ENCODE data around the gene ABCG4. TPM values are rescaled to one million over a fixed set of nuclear protein-coding genes. Genes with fewer than 3 reads are reported as not detected.

ABCG4 gene
- total RNA-seq, 1 experiment from 2014 or later, result 1.9 TPM

DNA sequence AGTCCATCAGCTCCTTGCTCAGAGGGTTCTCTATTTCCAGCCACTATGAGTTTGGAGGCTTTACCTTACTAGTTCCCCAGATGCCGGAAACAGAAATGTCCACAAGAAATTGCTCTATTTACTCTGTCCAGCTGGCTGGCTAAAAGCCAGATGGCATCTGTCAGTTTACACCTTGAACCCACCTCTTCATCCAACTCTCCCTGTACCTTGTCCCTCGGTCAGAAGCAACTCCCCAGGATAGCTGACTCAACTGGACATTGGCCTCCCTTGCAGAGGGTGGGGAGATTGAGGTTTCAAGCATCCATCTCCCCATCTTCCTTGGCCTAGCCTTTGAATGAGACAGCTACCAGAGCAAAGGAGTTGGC lies 40.0 kb upstream of the ABCG4 start:
- intact Hi-C loops (cut with micrococcal nuclease), result loop anchor here (10.0 kb wide), 1 partner anchor 186 kb away; no protein-coding TSS in a partner anchor
- no peak for ATAC-seq
- Histone ChIP-seq H3K27ac (ENCODE audit: low read depth, low read length) (no peak overlapping the region), H4K20me1 (ENCODE audit: insufficient read depth) (no peaks in the 10 kb centered on the region), H3K9me3 (ENCODE audit: control insufficient read depth in 1 of 2, insufficient read depth in 1 of 2, low read depth in 1 of 2, low read length in 2 of 2) (no peaks in the 10 kb centered on the region), H3K9me2 (ENCODE audit: insufficient read depth) (no peaks in the 10 kb centered on the region), H3K4me3 (replicated peaks in 1 of 2; ENCODE audit: low read depth in 1 of 2, low read length in 2 of 2) (peak overlapping the region; percentile 72 to 85), H2AFZ (ENCODE audit: low read depth, low read length, poor library complexity, severe bottlenecking) (no peak overlapping the region), H3K4me2 (ENCODE audit: low read length) (peak overlapping the region; percentile 97), H3K36me3 (ENCODE audit: control insufficient read depth in 1 of 2, insufficient read depth in 2 of 2, low read length in 2 of 2) (peaks cover 0 to 12% of the 10 kb centered on the region in 2 experiments; a peak in 2 of 4 replicates), H3K9ac (ENCODE audit: low read length) (no peak overlapping the region), H3K4me1 (ENCODE audit: control insufficient read depth in 1 of 2, insufficient read depth in 2 of 2, low read length in 2 of 2) (peaks cover 23 to 33% of the 10 kb centered on the region in 2 experiments), H3K27me3 (ENCODE audit: insufficient read depth, low read length) (no peaks in the 10 kb centered on the region), H3K79me2 (ENCODE audit: insufficient read depth, low read length) (peaks cover 6% of the 10 kb centered on the region; the same call in 1 of the 2 replicates)
- POLR2A ChIA-PET, result interaction anchor here (1.8 to 3.5 kb wide), 2 partner anchors 12 to 13 kb away, joined by 14 to 23 read pairs; partner anchors contain the start of gene HINFP
- RAD21 ChIA-PET (ENCODE audit: low non-redundant PET in 1 of 2, low total read pairs in 2 of 2, uncharacterized antibody in 2 of 2, unreplicated experiment in 2 of 2), result no interaction called here
- DNase-seq (ENCODE audit: low read depth, low spot score), result no peak
- CTCF ChIA-PET, result no interaction called here
- BruUV-seq (replicated peaks), result no TSS peak
- no peak for TF ChIP-seq POLR2A (IDR thresholded peaks at IDR 0.05; ENCODE audit: borderline replicate concordance, extremely low read depth, insufficient read depth, insufficient read length)
- no peak for TF ChIP-seq SRF (IDR thresholded peaks at IDR 0.05; ENCODE audit: low read depth)
- no peak for TF ChIP-seq EZH2 (IDR thresholded peaks at IDR 0.05)

DNA sequence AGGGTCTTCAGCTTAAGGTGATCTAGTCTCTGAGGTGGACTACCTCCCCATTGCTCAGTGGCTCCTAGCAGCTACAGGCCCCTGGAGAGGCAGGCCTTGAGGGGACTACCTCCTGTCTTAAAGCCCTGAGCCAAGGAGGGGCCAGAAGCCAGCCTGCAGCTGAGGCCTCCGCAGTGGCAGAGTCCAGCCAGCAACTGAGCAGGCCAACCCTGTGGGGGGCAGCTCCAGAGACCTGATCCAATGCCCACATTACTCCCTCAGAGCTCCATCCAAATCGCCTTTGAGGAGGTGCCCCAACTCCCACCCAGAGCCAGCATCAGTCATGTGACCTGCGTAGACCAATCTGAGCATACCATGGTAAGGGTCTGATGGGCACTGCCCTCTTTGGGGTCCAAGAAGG lies 39.0 kb upstream of the ABCG4 start:
- RAD21 ChIA-PET (ENCODE audit: low non-redundant PET in 1 of 2, low total read pairs in 2 of 2, uncharacterized antibody in 2 of 2, unreplicated experiment in 2 of 2), result interaction anchor here in 1 of 2 experiments (0.6 kb wide), 1 partner anchor 294 kb away, joined by 3 read pairs; no protein-coding TSS in a partner anchor
- POLR2A ChIA-PET, result interaction anchor here (1.8 kb wide), 1 partner anchor 11 kb away, joined by 14 read pairs; the partner anchor contains the start of gene HINFP
- intact Hi-C loops (cut with micrococcal nuclease), result loop anchor here (10.0 kb wide), 1 partner anchor 185 kb away; no protein-coding TSS in a partner anchor
- Histone ChIP-seq H3K4me3 (replicated peaks in 1 of 2; ENCODE audit: low read depth in 1 of 2, low read length in 2 of 2) (no peak overlapping the region), H3K27me3 (ENCODE audit: insufficient read depth, low read length) (no peaks in the 10 kb centered on the region), H3K9me2 (ENCODE audit: insufficient read depth) (no peaks in the 10 kb centered on the region), H2AFZ (ENCODE audit: low read depth, low read length, poor library complexity, severe bottlenecking) (no peak overlapping the region), H3K4me1 (ENCODE audit: control insufficient read depth in 1 of 2, insufficient read depth in 2 of 2, low read length in 2 of 2) (peaks cover 16 to 31% of the 10 kb centered on the region in 2 experiments), H4K20me1 (ENCODE audit: insufficient read depth) (no peaks in the 10 kb centered on the region), H3K36me3 (ENCODE audit: control insufficient read depth in 1 of 2, insufficient read depth in 2 of 2, low read length in 2 of 2) (peaks cover 6 to 18% of the 10 kb centered on the region in 2 experiments; a peak in 2 of 4 replicates), H3K27ac (ENCODE audit: low read depth, low read length) (no peak overlapping the region), H3K4me2 (ENCODE audit: low read length) (no peak overlapping the region), H3K79me2 (ENCODE audit: insufficient read depth, low read length) (peaks cover 6% of the 10 kb centered on the region; the same call in 1 of the 2 replicates), H3K9me3 (ENCODE audit: control insufficient read depth in 1 of 2, insufficient read depth in 1 of 2, low read depth in 1 of 2, low read length in 2 of 2) (no peaks in the 10 kb centered on the region), H3K9ac (ENCODE audit: low read length) (no peak overlapping the region)
- no peak for TF ChIP-seq RAD21 (IDR thresholded peaks at IDR 0.05; ENCODE audit: low read depth)
- no peak for TF ChIP-seq CBX3 (IDR thresholded peaks at IDR 0.05; ENCODE audit: low read depth)
- TF ChIP-seq, protein P1, sequence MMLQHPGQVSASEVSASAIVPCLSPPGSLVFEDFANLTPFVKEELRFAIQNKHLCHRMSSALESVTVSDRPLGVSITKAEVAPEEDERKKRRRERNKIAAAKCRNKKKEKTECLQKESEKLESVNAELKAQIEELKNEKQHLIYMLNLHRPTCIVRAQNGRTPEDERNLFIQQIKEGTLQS (IDR thresholded peaks at IDR 0.05), result no peak
- TF ChIP-seq SRF (IDR thresholded peaks at IDR 0.05; ENCODE audit: low read depth), result no peak
- TF ChIP-seq CEBPB (IDR thresholded peaks at IDR 0.05; ENCODE audit: low read depth), result no peak
- TF ChIP-seq JUND (IDR thresholded peaks at IDR 0.05), result no peak
- TF ChIP-seq TCF7L2 (IDR thresholded peaks at IDR 0.05; ENCODE audit: borderline replicate concordance, extremely low read depth, insufficient read depth, insufficient read length), result no peak
- TF ChIP-seq ELF1 (IDR thresholded peaks at IDR 0.05; ENCODE audit: borderline replicate concordance, low read depth), result no peak
- TF ChIP-seq EGR1 (IDR thresholded peaks at IDR 0.05; ENCODE audit: low read depth), result no peak
- BruUV-seq (replicated peaks), result no TSS peak
- CTCF ChIA-PET, result no interaction called here
- ATAC-seq, result no peak
- DNase-seq (ENCODE audit: low read depth, low spot score), result no peak
